ENCODE results near the gene ZP4.

- TF ChIP-seq ZFP36 (IDR thresholded peaks at IDR 0.05; ENCODE audit: borderline replicate concordance, low read depth, low read length, partially characterized antibody): no peak
- no peak for TF ChIP-seq CTCF (CRISPR knock-in tag; IDR thresholded peaks at IDR 0.05)
- no peak for TF ChIP-seq EP300 (IDR thresholded peaks at IDR 0.05; ENCODE audit: low read depth in 2 of 2, low read length in 2 of 2)
- TF ChIP-seq EP300 (CRISPR knock-in tag; IDR thresholded peaks at IDR 0.05; ENCODE audit: borderline replicate concordance): no peak
- TF ChIP-seq JUND (CRISPR knock-in tag; IDR thresholded peaks at IDR 0.05): no peak
- TF ChIP-seq, protein P1, sequence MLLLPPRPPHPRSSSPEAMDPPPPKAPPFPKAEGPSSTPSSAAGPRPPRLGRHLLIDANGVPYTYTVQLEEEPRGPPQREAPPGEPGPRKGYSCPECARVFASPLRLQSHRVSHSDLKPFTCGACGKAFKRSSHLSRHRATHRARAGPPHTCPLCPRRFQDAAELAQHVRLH (CRISPR knock-in tag; IDR thresholded peaks at IDR 0.05; ENCODE audit: borderline replicate concordance, low read depth): no peak
- no peak for TF ChIP-seq ZNF224 (CRISPR knock-in tag; IDR thresholded peaks at IDR 0.05)
- TF ChIP-seq ZSCAN20 (CRISPR knock-in tag; IDR thresholded peaks at IDR 0.05; ENCODE audit: borderline replicate concordance): no peak
- no peak for TF ChIP-seq RFX5 (IDR thresholded peaks at IDR 0.05; ENCODE audit: low read depth, low read length)
- TF ChIP-seq POLR2AphosphoS5 (IDR thresholded peaks at IDR 0.05; ENCODE audit: low read depth, low read length): no peak
- no peak for TF ChIP-seq E2F5 (CRISPR knock-in tag; conservative IDR thresholded peaks at IDR 0.05)
- TF ChIP-seq POLR2AphosphoS2 (IDR thresholded peaks at IDR 0.05; ENCODE audit: low read depth, low read length): no peak
- TF ChIP-seq ATF2 (CRISPR knock-in tag; IDR thresholded peaks at IDR 0.05): no peak
Measured at GRCh38 chr1:237834048-237834447, 56.7 kb downstream of the ZP4 start.

Measured in HepG2 (cell line).